Measurements from ENCODE around the gene NUP93. TPM values are rescaled to one million over a fixed set of nuclear protein-coding genes. Genes with fewer than 3 reads are reported as not detected.
A peak's percentile ranks its signal among the peaks of the same experiment; 100 is the strongest.

NUP93 gene
- total RNA-seq, 1 donor from 2014 or later = 60.2 TPM

GRCh38 chr16:56742030-56742984 is 12.4 kb downstream of the NUP93 start:
- no peaks in the 10 kb centered on the region for H3K27me3 ChIP-seq (ENCODE audit: control insufficient read depth, insufficient read depth, low read length)
- H3K36me3 ChIP-seq (ENCODE audit: control insufficient read depth, insufficient read depth, low read length) = no peaks in the 10 kb centered on the region
- no peak for TF ChIP-seq CTCF (IDR thresholded peaks at IDR 0.05; ENCODE audit: insufficient read depth, low read length, poor library complexity, severe bottlenecking)
- no peak overlapping the region for H3K4me3 ChIP-seq (ENCODE audit: low read depth, low read length)
- peak; percentile 70 for DNase-seq (ENCODE audit: low read depth)

DNA sequence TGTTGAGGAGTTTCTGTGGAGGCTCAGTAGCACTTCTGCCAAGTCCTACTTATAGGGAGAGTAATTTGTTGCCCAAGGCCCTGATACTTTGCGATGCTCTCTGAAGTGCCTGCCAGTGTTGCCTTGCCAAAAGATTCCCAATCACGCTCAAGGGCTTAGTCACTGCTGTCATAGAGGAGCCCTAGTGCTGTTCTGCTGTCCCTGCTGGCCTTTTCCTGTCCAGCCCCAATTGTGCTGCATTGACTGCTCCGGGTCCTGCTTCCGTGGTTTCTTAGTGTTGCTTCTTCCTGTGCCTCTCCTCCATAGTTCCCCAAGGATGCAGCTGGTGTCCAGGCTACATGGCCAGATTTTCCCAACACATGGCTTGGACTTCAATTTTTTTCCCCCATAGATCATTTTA is 13.9 kb downstream of the NUP93 start:
- no peak for TF ChIP-seq CTCF (IDR thresholded peaks at IDR 0.05; ENCODE audit: insufficient read depth, low read length, poor library complexity, severe bottlenecking)
- Histone ChIP-seq H3K4me3 (ENCODE audit: low read depth, low read length) (no peak overlapping the region), H3K36me3 (ENCODE audit: control insufficient read depth, insufficient read depth, low read length) (no peaks in the 10 kb centered on the region), H3K27me3 (ENCODE audit: control insufficient read depth, insufficient read depth, low read length) (no peaks in the 10 kb centered on the region)
- DNase-seq (ENCODE audit: low read depth) = no peak

GRCh38 chr16:56744996-56745640 is 15.2 kb downstream of the NUP93 start:
- no peak for TF ChIP-seq CTCF (IDR thresholded peaks at IDR 0.05; ENCODE audit: insufficient read depth, low read length, poor library complexity, severe bottlenecking)
- H3K4me3 ChIP-seq (ENCODE audit: low read depth, low read length) = no peak overlapping the region
- no peaks in the 10 kb centered on the region for H3K27me3 ChIP-seq (ENCODE audit: control insufficient read depth, insufficient read depth, low read length)
- no peak for DNase-seq (ENCODE audit: low read depth)
- no peaks in the 10 kb centered on the region for H3K36me3 ChIP-seq (ENCODE audit: control insufficient read depth, insufficient read depth, low read length)

- Histone ChIP-seq H3K36me3 (ENCODE audit: control insufficient read depth, insufficient read depth, low read length) (no peaks in the 10 kb centered on the region), H3K4me3 (ENCODE audit: low read depth, low read length) (no peak overlapping the region), H3K27me3 (ENCODE audit: control insufficient read depth, insufficient read depth, low read length) (no peaks in the 10 kb centered on the region)
- DNase-seq (ENCODE audit: low read depth) = no peak
- TF ChIP-seq CTCF (IDR thresholded peaks at IDR 0.05; ENCODE audit: insufficient read depth, low read length, poor library complexity, severe bottlenecking) = no peak
Observed at GRCh38 chr16:56747486-56748045, 17.6 kb downstream of the NUP93 start.

DNA sequence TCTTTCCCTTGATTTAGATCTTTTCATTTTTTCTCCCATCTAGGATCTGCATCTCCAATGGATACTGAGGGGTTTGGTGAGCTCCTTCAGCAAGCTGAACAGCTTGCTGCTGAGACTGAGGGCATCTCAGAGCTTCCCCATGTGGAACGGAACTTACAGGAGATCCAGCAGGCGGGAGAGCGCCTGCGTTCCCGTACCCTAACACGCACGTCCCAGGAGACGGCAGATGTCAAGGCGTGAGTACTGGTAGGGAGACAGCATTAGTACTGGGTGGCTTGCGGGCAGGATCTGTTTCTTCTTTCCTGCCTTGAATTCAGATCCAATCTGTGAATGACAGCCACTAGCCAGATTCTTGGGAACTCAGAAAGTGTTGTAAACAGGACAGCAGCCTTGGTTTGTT is 18.3 kb downstream of the NUP93 start:
- DNase-seq (ENCODE audit: low read depth) = no peak
- Histone ChIP-seq H3K4me3 (ENCODE audit: low read depth, low read length) (no peak overlapping the region), H3K27me3 (ENCODE audit: control insufficient read depth, insufficient read depth, low read length) (no peaks in the 10 kb centered on the region), H3K36me3 (ENCODE audit: control insufficient read depth, insufficient read depth, low read length) (no peaks in the 10 kb centered on the region)
- TF ChIP-seq CTCF (IDR thresholded peaks at IDR 0.05; ENCODE audit: insufficient read depth, low read length, poor library complexity, severe bottlenecking) = no peak

All from kidney epithelial cell (primary cell).